Measurements from ENCODE around the gene MAGEA8.
"Not testable (repeated sequence)": the region's sequence is repeated elsewhere in the genome, so short reads cannot be mapped to it uniquely, and the experiment has no call there.

Gene MAGEA8

DNA sequence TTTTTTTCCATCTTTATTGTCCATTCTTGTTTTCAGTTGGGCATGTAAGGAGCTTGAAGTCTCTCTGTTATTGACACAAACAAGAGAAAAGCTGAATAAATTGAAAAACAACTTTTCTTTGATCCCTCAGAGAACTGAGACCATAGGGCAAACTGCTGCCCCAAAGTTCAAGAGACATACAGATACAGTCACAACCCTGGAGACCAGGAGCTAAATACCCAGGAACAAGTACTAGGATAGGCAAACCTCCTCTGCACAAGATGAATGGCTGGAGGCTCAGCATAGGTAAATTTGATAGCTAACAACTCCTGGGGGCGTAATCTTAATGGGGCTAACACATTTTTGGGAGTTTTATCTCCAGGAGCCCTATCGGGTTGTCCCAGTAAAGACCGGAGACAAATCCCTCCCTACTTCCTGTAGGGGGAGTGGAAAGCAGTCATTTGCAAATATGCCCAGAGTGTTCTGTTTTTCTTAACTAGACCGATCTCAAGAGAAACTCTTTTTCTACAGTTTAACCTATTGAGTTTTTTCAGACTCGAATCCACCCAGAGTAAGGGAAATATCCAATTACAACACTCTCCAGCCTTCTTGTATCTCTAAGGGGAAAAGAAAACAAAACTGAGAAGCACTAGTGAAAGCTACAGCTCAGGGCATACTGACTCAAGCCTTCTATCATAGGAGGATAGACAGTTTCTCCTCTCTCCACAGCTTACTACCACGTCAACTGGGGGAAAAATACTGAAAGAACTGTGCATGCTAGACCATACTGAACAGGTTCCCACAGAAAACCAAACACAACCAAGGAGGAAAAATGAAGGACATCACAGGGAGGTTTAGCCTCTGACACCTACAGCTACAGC, 23.1 kb downstream of the MAGEA8 start:
- no peak for DNase-seq (ENCODE audit: low read depth in 4 of 4, low spot score in 1 of 4)

DNA sequence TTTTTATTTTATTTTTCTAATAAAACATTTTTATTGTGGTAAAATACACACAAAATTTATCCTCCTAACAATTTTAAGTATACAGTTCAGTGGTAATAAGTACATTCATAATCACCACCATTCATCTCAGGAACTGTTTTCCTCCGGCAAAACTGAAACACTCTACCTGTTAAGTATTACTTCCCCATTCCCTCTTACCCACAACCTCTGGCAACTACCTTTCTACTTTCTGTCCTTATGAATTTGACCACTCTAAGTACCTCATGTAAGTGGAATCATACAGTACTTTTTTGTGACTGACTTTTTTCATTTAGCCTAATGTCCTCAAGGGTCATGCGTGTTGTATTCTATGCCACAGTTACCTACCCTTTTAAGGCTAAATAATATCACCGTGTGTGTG, 27.3 kb downstream of the MAGEA8 start:
- DNase-seq (ENCODE audit: low read depth in 4 of 4, low spot score in 1 of 4): no peak

DNA sequence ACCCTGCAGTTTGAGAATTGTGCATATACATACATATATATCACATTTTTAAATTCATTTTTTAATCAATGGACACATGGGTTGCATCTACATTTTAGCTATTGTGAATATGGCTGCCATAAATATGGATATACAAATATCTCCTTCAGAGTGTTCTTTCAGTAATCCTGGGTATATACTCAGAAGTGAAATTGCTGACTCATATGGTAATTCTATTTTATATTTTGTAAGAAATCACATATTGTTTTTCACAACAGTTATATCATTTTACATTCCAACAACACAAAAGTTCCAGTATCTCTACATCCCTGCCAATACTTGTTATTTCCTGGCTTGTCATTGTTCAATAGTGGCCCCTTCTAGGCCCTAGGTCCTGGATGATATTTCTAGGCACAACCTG, 27.7 kb downstream of the MAGEA8 start:
- no peak for DNase-seq (ENCODE audit: low read depth in 4 of 4, low spot score in 1 of 4)

DNA sequence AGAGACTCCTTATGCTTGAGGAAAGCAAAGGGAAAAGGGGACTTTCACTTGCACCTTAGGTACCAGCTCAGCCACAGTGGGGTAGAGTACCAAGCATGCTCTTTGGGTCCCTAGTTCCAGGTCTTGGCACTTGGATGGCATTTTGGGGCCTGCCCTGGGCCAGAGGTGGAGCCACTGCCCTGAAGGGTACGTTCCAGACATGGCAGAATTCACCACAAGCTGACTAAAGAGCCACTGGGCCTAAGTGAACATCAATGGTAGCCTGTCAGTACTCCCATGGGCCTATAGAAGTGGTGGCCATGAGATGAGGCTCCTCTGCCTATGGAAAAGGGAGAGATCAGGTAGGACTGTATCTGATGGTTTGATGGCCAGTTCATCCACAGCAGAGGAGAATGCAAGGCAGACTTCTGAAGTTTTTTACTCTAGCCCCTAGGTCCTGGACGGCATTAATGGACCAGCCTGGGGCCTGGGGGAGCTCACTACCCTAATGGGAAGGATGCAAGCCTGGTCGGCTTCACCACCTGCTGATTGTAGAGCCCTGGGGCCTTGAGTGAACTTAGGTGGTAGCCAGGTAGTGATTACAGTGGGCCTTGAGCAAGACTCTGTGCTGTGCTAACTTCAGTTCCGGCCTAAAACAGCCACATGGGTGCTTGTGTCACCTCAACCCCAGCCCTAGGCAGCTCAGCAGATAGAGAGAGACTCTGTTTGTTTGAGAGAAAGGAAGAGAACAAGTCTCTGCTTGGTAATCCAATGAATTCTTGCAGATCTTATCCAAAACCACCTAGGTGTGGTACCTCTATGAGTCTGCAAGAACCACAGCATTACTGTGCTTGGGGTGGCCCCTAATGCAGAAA, 28.6 kb downstream of the MAGEA8 start:
- DNase-seq (ENCODE audit: low read depth in 4 of 4, low spot score in 1 of 4): no peak

DNA sequence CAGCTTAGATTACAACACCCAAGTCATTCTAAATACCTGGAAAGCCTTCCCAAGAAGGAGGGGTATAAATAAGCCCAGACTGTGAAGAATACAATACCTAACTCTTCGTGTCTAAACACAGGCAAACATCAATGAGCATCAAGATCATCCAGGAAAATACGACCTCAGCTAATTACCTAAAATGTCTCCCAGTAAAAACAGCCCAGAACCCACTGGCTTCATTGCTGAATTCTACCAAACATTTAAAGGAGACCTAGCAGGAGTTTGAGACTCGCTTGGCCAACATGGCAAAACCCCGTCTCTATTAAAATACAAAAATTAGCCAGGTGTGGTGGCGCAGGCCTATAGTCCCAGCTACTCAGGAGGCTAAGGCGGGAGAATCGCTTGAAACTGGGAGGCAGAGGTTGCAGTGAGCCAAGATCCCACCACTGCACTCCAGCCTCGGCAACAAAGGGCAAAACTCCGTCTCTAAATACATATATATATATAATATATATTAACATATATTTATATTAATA, 29.3 kb downstream of the MAGEA8 start:
- DNase-seq (ENCODE audit: low read depth in 4 of 4, low spot score in 1 of 4): no peak

DNA sequence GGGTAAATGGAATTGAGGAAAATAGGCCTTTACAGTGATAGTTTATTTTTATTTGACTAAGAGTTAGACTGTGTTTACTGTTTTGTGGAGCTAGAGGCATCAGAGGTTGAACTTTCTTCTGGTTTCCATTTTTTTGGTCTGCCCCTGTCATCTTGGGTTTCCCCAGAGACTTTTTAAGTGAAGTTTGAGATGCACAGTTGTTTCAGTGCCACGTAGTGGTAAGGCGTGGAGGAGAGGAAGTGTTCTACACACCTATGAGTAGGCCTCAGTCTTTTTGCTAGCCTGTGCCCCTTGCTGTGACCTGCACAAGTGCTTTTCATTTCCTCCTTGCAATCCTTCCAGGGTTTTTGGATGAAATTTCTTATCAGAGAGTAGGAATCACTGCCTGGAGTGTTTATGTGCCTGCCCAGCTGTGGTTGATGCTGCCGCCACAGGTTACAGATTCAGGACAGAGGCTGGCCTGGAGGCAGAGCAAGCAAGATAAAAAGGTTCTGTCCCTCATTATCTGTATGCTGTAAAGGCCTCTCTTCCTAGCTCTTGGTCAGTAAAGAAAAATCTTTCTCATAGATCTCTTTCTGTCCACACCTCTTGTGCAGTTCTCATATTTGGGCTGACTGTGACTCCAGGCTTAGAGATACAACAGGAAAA, 35.9 kb downstream of the MAGEA8 start:
- DNase-seq (ENCODE audit: low read depth in 4 of 4, low spot score in 1 of 4): no peak

DNA sequence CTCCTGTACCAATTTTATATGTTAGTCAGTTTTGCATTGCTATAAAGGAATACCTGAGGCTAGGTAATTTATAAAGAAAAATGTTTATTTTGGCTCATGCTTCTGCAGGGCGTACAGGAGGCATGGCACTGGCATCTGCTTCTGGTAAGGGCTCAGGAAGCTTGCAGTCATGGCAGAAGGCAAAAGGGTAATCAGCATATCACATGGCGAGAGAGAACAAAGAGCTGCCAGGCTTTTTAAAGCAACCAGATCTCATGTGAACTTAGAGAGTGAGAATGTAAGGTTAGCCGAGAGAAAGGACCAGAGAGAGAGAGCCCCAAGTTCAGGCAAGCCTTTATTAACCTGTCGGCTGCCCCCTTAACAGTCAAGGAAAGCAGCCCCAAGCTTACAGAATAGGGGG, 42.9 kb downstream of the MAGEA8 start:
- not testable (repeated sequence) for DNase-seq (ENCODE audit: low read depth in 4 of 4, low spot score in 1 of 4)

DNA sequence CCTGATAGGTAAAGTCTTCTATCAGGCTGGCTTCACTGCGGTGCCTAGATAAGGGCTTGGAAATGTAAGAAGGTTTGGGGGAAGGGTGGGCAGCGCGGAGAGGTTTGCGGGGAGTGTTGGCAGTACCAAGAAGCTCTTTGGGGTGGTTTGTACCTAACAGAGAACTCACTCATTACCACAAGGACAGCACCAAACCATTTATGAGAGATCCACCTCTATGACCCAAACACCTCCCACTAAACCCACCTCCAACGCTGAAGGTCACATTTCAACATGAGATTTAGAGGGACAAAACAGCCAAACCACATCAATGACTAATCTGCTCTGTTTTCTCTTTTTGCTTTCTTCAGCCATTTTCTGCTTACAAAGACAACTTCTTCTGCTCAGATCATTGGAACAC, 43.5 kb downstream of the MAGEA8 start:
- DNase-seq (ENCODE audit: low read depth in 4 of 4, low spot score in 1 of 4): not testable (repeated sequence)

DNA sequence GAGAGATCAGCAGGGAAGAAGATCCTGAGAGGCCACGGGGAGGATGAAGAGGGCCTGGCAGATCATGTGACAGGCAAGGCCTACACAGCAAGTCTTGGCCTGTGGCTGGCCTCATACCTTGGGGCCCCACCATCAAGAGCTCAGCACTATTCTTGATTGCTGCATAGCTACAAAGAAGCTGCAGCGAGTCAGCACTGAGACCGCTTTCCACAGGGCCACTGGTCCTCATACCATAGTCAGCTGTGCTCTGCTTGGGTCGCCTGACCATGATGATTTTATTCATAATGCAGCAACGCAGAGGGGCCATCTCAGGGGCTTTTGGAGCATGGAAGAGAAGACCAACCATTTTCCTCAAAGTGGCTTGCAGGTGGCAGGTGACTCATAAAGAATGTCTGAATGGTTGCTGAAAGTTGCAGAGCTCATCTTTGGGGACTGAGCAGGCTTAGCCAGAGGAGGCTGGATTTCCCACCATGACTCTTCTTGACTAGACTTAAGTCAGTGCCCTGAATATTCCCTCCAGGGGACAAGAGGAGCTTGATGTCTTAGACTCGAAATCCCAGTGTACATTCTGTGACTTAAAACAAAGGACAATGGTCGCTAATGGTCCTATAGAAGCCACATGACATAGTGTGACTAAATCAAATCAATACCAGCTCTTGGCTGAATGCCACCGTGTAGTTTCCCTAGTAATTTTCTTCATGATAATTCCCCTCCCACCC, 46.4 kb downstream of the MAGEA8 start:
- not testable (repeated sequence) for DNase-seq (ENCODE audit: low read depth in 4 of 4, low spot score in 1 of 4)

DNA sequence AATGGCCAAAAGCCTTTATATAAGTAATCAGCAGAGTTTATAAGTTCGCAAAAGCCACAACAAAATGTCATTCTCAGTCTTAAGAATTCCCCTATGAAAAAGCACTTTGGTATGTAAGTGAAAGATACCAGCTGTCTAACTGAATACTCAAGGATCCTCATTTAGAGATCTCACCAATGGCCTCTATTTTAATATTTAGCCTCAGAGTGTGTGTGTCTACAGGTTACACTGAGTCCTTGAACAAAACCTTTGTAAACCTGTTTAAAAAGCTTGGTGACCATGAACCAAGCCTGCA, 46.9 kb downstream of the MAGEA8 start:
- DNase-seq (ENCODE audit: low read depth in 4 of 4, low spot score in 1 of 4): not testable (repeated sequence)

DNA sequence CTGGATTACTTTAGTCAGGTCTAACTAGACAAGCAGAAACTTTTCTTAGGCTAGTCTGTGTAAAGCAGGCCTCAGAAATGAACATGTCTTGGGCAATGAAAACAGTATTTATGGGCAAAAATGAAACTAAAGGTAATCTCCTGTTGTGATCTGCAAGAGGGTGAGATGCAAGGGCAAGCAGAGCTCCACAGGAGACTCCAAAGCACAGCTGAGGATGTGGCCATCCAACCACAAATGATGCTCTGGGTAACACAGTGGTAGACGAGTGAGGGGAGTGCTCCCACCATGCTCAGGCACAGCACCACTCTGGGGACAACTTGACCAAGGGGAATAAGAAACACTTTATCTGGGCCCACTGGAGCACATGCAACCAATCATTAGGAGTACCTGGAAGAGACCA, 47.7 kb downstream of the MAGEA8 start:
- DNase-seq (ENCODE audit: low read depth in 4 of 4, low spot score in 1 of 4): not testable (repeated sequence)

DNA sequence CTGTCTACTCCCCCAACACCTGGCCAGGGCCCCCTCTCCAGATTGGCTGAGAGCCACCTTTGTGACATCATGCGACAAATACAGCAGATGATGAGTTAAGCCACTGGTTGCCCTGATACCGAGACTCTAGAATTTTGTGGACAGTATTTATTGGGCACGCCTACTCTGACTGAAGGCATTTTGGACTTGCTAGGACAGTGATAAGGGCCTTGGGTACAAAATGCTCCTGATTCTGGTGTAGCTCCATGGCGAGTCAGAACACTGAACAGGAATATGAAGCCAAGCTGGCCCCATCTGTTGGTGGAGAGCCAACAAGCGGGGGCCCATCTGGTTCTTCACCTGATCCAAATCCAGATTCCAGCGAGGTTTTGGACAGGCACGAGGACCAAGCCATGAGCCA, 48.4 kb downstream of the MAGEA8 start, which contains the start of gene HSFX4:
Gene HSFX4 (plus strand): TSS at position 174 of the 400 bp plus-strand sequence. CDS start 72 bp downstream, at position 246.
- not testable (repeated sequence) for DNase-seq (ENCODE audit: low read depth in 4 of 4, low spot score in 1 of 4)

DNA sequence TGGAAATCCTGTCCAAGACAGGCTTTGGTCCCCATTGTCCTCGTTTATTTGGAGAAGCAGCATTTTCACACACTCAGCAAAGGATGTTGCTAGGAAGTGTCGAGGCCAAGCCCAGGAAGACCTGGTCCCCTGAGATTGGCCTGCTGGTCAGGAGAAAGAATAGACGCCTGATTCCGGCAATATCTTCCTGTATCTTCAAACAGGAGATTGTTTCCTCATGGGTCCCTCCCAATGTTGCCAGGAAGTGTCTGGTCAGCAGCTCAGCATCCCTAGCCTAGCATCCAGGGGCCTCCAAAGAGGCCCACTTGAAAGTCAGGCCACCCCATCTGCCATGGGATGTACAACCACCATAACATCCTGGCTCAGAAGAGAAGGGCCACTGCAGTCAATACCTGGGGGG, 50.4 kb downstream of the MAGEA8 start:
- not testable (repeated sequence) for DNase-seq (ENCODE audit: low read depth in 4 of 4, low spot score in 1 of 4)

DNA sequence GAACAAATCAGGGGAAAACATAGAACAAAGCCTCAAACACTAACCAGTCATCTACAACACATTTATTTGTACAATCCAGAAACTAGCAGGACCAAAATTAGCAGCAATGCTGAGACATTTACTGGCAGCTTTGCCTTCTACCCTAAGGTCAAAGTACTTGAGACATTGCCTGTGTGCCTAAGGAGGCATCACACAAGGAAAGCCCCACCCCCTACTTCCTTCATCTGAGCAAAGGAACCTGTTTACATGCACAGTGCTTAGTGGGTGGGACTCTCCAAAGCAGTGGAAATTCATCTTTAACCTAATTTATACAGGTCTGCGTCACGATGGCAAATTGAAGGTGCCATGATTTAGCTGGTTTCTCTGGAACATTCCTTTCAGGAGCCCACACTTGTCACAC, 51.2 kb downstream of the MAGEA8 start:
- not testable (repeated sequence) for DNase-seq (ENCODE audit: low read depth in 4 of 4, low spot score in 1 of 4)

DNA sequence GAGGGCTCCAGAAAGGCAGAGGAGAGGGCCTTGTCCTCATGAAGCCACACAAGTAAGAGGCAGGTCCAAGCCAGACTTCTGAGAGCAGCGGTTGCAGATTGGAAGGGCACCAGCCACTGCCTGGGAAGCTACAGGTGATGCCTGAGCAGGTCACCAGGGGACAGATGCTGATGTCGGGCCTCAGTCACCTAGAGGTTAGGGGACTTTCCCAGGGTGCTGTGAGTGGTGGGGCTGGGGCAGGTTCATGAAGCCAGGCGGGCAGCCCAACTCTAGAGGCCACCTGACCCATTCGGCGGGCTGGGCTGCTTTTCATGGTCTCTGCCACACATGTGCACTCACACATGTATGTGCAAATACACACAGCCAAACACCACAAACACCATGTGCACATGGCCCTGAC, 52.0 kb downstream of the MAGEA8 start:
- DNase-seq (ENCODE audit: low read depth in 4 of 4, low spot score in 1 of 4): not testable (repeated sequence)

DNA sequence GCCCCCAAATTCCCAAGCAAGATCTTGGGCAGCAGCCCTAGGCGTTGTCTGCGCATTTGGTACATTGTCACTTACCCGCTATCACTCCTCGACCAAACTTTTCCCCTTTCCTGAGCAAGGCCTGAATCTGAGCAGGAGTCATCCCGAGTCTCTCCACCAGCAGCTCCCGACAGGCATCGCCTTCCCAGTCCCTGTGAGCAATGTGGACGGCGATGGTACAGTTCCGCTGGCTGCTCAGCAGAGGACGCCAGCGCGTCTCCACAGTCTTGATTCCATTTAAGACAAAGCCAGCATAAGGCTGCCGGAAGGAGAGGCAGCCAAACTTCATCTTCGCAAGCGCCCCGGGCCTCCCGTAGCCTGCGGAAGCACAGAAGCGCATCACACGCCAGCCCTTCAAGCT, 52.6 kb downstream of the MAGEA8 start:
- DNase-seq (ENCODE audit: low read depth in 4 of 4, low spot score in 1 of 4): not testable (repeated sequence)

Data from stimulated activated CD4-positive, alpha-beta T cell treated with anti-CD3 and anti-CD28 coated beads, Interleukin-1b, Interleukin-23, amount 100 ng/mL, for 24 hours (primary cell).